RWPE1 (cell line): ENCODE data around the gene NOX5.

Source experiments
- CTCF ChIA-PET: fragments of 350-600 bp; sonication (Branson Sonifier 250); formaldehyde crosslinking; extraction: SDS; loops from one replicate; lab custom pipeline; 2021; lab: Yijun Ruan, JAX
- POLR2A ChIA-PET: fragments of 400-600 bp; formaldehyde crosslinking; extraction: SDS; loops from one replicate; lab custom pipeline; 2020; ENCODE audit warnings: antibody characterized with exemption; ENCODE audit not compliant: low non-redundant PET; lab: Yijun Ruan, JAX
- DNase-seq: peaks from one replicate; pipeline ENCODE4 v3.0.0; 2012; ENCODE audit warnings: low spot score
- H3K27ac ChIP-seq: fragments of 450-650 bp; 2 replicates; pipeline ENCODE4 v1.5.1; 2017
- CTCF ChIP-seq: fragments of 450-650 bp; conservative IDR thresholded peaks from 2 replicates; pipeline ENCODE4 v1.5.1; 2017; ENCODE audit warnings: low read depth, mild to moderate bottlenecking

NOX5 gene

GRCh38 chr15:69084404-69085030, 70.0 kb downstream of the NOX5 start:
- TF ChIP-seq CTCF = no peak
- ChIA-PET POLR2A (no interaction called here), CTCF (interaction anchor here (0.7 kb wide), 1 partner anchor 180 kb away, joined by 3 read pairs; no protein-coding TSS in a partner anchor)
- no peak overlapping the region for H3K27ac ChIP-seq
- DNase-seq = no peak

GRCh38 chr15:69085325-69086081, 71.0 kb downstream of the NOX5 start:
- no peak for TF ChIP-seq CTCF
- DNase-seq = no peak
- ChIA-PET CTCF (interaction anchor here (0.8 kb wide), 1 partner anchor 26 kb away, joined by 4 read pairs; no protein-coding TSS in a partner anchor), POLR2A (no interaction called here)
- no peak overlapping the region for H3K27ac ChIP-seq

GRCh38 chr15:69086427-69087204, 72.1 kb downstream of the NOX5 start:
- no peak for DNase-seq
- ChIA-PET CTCF (interaction anchor here (0.7 to 0.8 kb wide), 2 partner anchors 27 to 183 kb away, joined by 3 to 4 read pairs; no protein-coding TSS in a partner anchor), POLR2A (no interaction called here)
- no peak for TF ChIP-seq CTCF
- no peak overlapping the region for H3K27ac ChIP-seq

GRCh38 chr15:69087366-69087976, 73.0 kb downstream of the NOX5 start:
- H3K27ac ChIP-seq = no peak overlapping the region
- no peak for TF ChIP-seq CTCF
- POLR2A ChIA-PET = no interaction called here
- DNase-seq = no peak
- CTCF ChIA-PET = interaction anchor here (0.6 kb wide), 1 partner anchor 13 kb away, joined by 3 read pairs; no protein-coding TSS in a partner anchor

- TF ChIP-seq CTCF = no peak
- CTCF ChIA-PET = interaction anchor here (0.6 kb wide), 1 partner anchor 162 kb away, joined by 5 read pairs; no protein-coding TSS in a partner anchor
- no peak for DNase-seq
- POLR2A ChIA-PET = no interaction called here
- H3K27ac ChIP-seq = no peak overlapping the region
Measured at GRCh38 chr15:69088300-69088965, 73.9 kb downstream of the NOX5 start.
